Neural cell (in vitro differentiated cells): Measurements from ENCODE around the gene SLC4A3. TPM values are rescaled to one million over a fixed set of nuclear protein-coding genes. Genes with fewer than 3 reads are reported as not detected.

Source experiments
- H2AFZ ChIP-seq: fragments of 200-600, 300-800 bp; sonication (generic), shearing (Covaris generic); 2 replicates; pipeline ENCODE4 v1.6.0; 2014; ENCODE audit warnings: low read depth, mild to moderate bottlenecking, antibody characterized with exemption, low read length, moderate library complexity
- H3F3A ChIP-seq: fragments of 200-600 bp; shearing (Covaris generic); 2 replicates; pipeline ENCODE4 v1.6.1; 2016; ENCODE audit warnings: mild to moderate bottlenecking, moderate library complexity, mixed read lengths, antibody characterized with exemption, low read length; ENCODE audit not compliant: insufficient read depth, poor library complexity, severe bottlenecking
- H3K27ac ChIP-seq: fragments of 200-600, 300-800 bp; sonication (generic), shearing (Covaris generic); 2 replicates; pipeline ENCODE4 v1.5.1; 2014; ENCODE audit warnings: mild to moderate bottlenecking, low read length, moderate library complexity
- H3K27me3 ChIP-seq: fragments of 300-800, 200-600 bp; sonication (generic), shearing (Covaris generic); 2 replicates; pipeline ENCODE4 v1.6.0; 2014; ENCODE audit warnings: mild to moderate bottlenecking, low read depth, low read length, moderate library complexity; ENCODE audit not compliant: insufficient read depth
- H3K36me3 ChIP-seq: fragments of 300-800, 200-600 bp; sonication (generic), shearing (Covaris generic); 2 replicates; pipeline ENCODE4 v1.5.1; 2014; ENCODE audit warnings: mild to moderate bottlenecking, antibody characterized with exemption, low read length, moderate library complexity; ENCODE audit not compliant: insufficient read depth
- H3K4me2 ChIP-seq: fragments of 300-800, 200-600 bp; sonication (generic), shearing (Covaris generic); 2 replicates; pipeline ENCODE4 v1.6.0; 2014; ENCODE audit warnings: mild to moderate bottlenecking, low read length
- H3K4me3 ChIP-seq: fragments of 300-800, 200-600 bp; sonication (generic), shearing (Covaris generic); 2 replicates; pipeline ENCODE4 v1.5.1; 2014; ENCODE audit warnings: mild to moderate bottlenecking, low read length, moderate library complexity
- H3K79me2 ChIP-seq: fragments of 200-600 bp; shearing (Covaris generic); replicated peaks from 2 replicates; pipeline ENCODE4 v1.6.0; 2014; ENCODE audit warnings: mild to moderate bottlenecking, low read length, moderate library complexity; ENCODE audit not compliant: insufficient read depth
- H3K9ac ChIP-seq: fragments of 300-800, 200-600 bp; sonication (generic), shearing (Covaris generic); 2 replicates; pipeline ENCODE4 v1.6.1; 2016; ENCODE audit warnings: mild to moderate bottlenecking, low read length, mixed read lengths
- H3K9me2 ChIP-seq: fragments of 200-600 bp; shearing (Covaris generic); 2 replicates; pipeline ENCODE4 v1.6.1; 2016; ENCODE audit warnings: mild to moderate bottlenecking, low read length, mixed read lengths; ENCODE audit not compliant: insufficient read depth
- H3K9me3 ChIP-seq: fragments of 200-600, 300-800 bp; sonication (generic), shearing (Covaris generic); 2 replicates; pipeline ENCODE4 v1.6.1; 2016; ENCODE audit warnings: mild to moderate bottlenecking, mixed run types, low read length, moderate library complexity, mixed read lengths
- H4K20me1 ChIP-seq: fragments of 200-600 bp; shearing (Covaris generic); 2 replicates; pipeline ENCODE4 v1.6.1; 2016; ENCODE audit warnings: mild to moderate bottlenecking, mixed run types; ENCODE audit not compliant: insufficient read depth
- CTCF ChIP-seq: fragments of 450-650 bp; IDR thresholded peaks from 2 replicates; pipeline ENCODE4 v1.5.1; 2014; ENCODE audit warnings: antibody characterized with exemption, mild to moderate bottlenecking, moderate library complexity; ENCODE audit not compliant: poor library complexity, severe bottlenecking
- EP300 ChIP-seq: fragments of 450-650 bp; conservative IDR thresholded peaks from 2 replicates; pipeline ENCODE4 v1.6.1; 2014; ENCODE audit warnings: antibody characterized with exemption, mild to moderate bottlenecking, moderate library complexity; ENCODE audit not compliant: poor library complexity, severe bottlenecking
- EZH2 ChIP-seq: fragments of 200-600, 300-800 bp; shearing (Covaris generic), sonication (generic); IDR thresholded peaks from 2 replicates; pipeline ENCODE4 v1.6.1; 2014; ENCODE audit warnings: antibody characterized with exemption, low read length, borderline replicate concordance, mild to moderate bottlenecking; ENCODE audit not compliant: insufficient read depth, poor library complexity, severe bottlenecking
- MXI1 ChIP-seq: fragments of 450-650 bp; conservative IDR thresholded peaks from 2 replicates; pipeline ENCODE4 v1.6.1; 2014; ENCODE audit warnings: antibody characterized with exemption, mild to moderate bottlenecking; ENCODE audit not compliant: poor library complexity, severe bottlenecking
- POLR2AphosphoS5 ChIP-seq: IDR thresholded peaks from 2 replicates; pipeline ENCODE4 v1.6.1; 2012
- RAD21 ChIP-seq: fragments of 450-650 bp; conservative IDR thresholded peaks from 2 replicates; pipeline ENCODE4 v1.6.1; 2014; ENCODE audit warnings: antibody characterized with exemption, mild to moderate bottlenecking, moderate library complexity
- REST ChIP-seq: IDR thresholded peaks from 2 replicates; pipeline ENCODE4 v1.6.1; 2012; ENCODE audit warnings: borderline replicate concordance
- SMC3 ChIP-seq: fragments of 450-650 bp; conservative IDR thresholded peaks from 2 replicates; pipeline ENCODE4 v1.6.1; 2014; ENCODE audit warnings: antibody characterized with exemption, mild to moderate bottlenecking, moderate library complexity; ENCODE audit not compliant: poor library complexity
- TAF1 ChIP-seq: IDR thresholded peaks from 2 replicates; pipeline ENCODE4 v1.6.1; 2012; ENCODE audit warnings: low read depth
- polyA plus RNA-seq: library from polyadenylated mRNA; depleted of rRNA; stranded (reverse); fragments of >200 nt; gene quantifications from 2 replicates; pipeline ENCODE4 v1.2.3, GENCODE V29; 2014

Gene SLC4A3
- polyA plus RNA-seq, 1 donor from 2014 or later = 18.7 TPM

GRCh38 chr2:219687882-219688559 is 60.6 kb downstream of the SLC4A3 start:
- TF ChIP-seq RAD21 (no peak), TAF1 (no peak), CTCF (no peak), MXI1 (no peak), EP300 (no peak), SMC3 (no peak), EZH2 (no peak), POLR2AphosphoS5 (no peak), REST (no peak)
- H4K20me1 ChIP-seq = no peaks in the 10 kb centered on the region
- H3K36me3 ChIP-seq = no peaks in the 10 kb centered on the region
- H3K9me2 ChIP-seq = no peaks in the 10 kb centered on the region
- no peak overlapping the region for H3K4me3 ChIP-seq
- H3F3A ChIP-seq = no peaks in the 10 kb centered on the region
- H3K27me3 ChIP-seq = no peaks in the 10 kb centered on the region
- H3K79me2 ChIP-seq = no peaks in the 10 kb centered on the region
- H3K9ac ChIP-seq = no peak overlapping the region
- no peak overlapping the region for H2AFZ ChIP-seq
- no peak overlapping the region for H3K4me2 ChIP-seq
- no peak overlapping the region for H3K27ac ChIP-seq
- no peaks in the 10 kb centered on the region for H3K9me3 ChIP-seq

- Histone ChIP-seq H3F3A (no peaks in the 10 kb centered on the region), H3K4me3 (no peak overlapping the region), H3K9me3 (no peaks in the 10 kb centered on the region), H3K4me2 (no peak overlapping the region), H3K79me2 (no peaks in the 10 kb centered on the region), H3K9ac (no peak overlapping the region), H4K20me1 (no peaks in the 10 kb centered on the region), H3K36me3 (no peaks in the 10 kb centered on the region), H2AFZ (no peak overlapping the region), H3K27ac (no peak overlapping the region), H3K27me3 (no peaks in the 10 kb centered on the region), H3K9me2 (no peaks in the 10 kb centered on the region)
- TF ChIP-seq MXI1 (no peak), EP300 (no peak)
Measured at GRCh38 chr2:219688560-219689445, 61.4 kb downstream of the SLC4A3 start.
